NCI-H2227 (cell line): Measurements from ENCODE around the gene TMEM181.
"Not testable (repeated sequence)": the region's sequence is repeated elsewhere in the genome, so short reads cannot be mapped to it uniquely, and the experiment has no call there.

Experiments
- DNase-seq: peaks from one replicate; lab custom pipeline; 2025; ENCODE audit not compliant: unreplicated experiment; lab: John Stamatoyannopoulos, UW

TMEM181 gene

GRCh38 chr6:158559895-158560835 is at the start of gene TMEM181:
Gene TMEM181 (plus strand): TSS chr6:158560091. CDS start chr6:158560225, 134 bp downstream.
- peak; percentile 90 for DNase-seq

- no peak for DNase-seq
These were observed 47.1 kb upstream of the TMEM181 start for GRCh38 chr6:158512809-158513208.

- no peak for DNase-seq
These were observed 45.7 kb upstream of the TMEM181 start for GRCh38 chr6:158514176-158514575.

GRCh38 chr6:158514991-158515390 is 44.9 kb upstream of the TMEM181 start:
- DNase-seq: no peak

GRCh38 chr6:158516098-158516497 is 43.8 kb upstream of the TMEM181 start:
- no peak for DNase-seq

- no peak for DNase-seq
These were observed 42.9 kb upstream of the TMEM181 start for GRCh38 chr6:158517038-158517437.

GRCh38 chr6:158517581-158517980 is 42.3 kb upstream of the TMEM181 start:
- no peak for DNase-seq

- DNase-seq: peak; percentile 58
These were observed 41.4 kb upstream of the TMEM181 start for GRCh38 chr6:158518191-158519127.

GRCh38 chr6:158519300-158519699 is 40.6 kb upstream of the TMEM181 start:
- no peak for DNase-seq

- no peak for DNase-seq
These were observed 40.1 kb upstream of the TMEM181 start for GRCh38 chr6:158519761-158520160.

GRCh38 chr6:158520975-158521374 is 38.9 kb upstream of the TMEM181 start:
- DNase-seq: not testable (repeated sequence)

GRCh38 chr6:158521759-158522158 is 38.1 kb upstream of the TMEM181 start:
- DNase-seq: no peak

GRCh38 chr6:158522616-158523015 is 37.3 kb upstream of the TMEM181 start:
- no peak for DNase-seq

- DNase-seq: no peak
These were observed 35.6 kb upstream of the TMEM181 start for GRCh38 chr6:158524311-158524710.

GRCh38 chr6:158527858-158528257 is 32.0 kb upstream of the TMEM181 start:
- DNase-seq: not testable (repeated sequence)

GRCh38 chr6:158528826-158529225 is 31.1 kb upstream of the TMEM181 start:
- DNase-seq: no peak

GRCh38 chr6:158529629-158530028 is 30.3 kb upstream of the TMEM181 start:
- no peak for DNase-seq

- no peak for DNase-seq
These were observed 28.3 kb upstream of the TMEM181 start for GRCh38 chr6:158531566-158531965.

- DNase-seq: no peak
These were observed 27.9 kb upstream of the TMEM181 start for GRCh38 chr6:158531970-158532369.

- peak; percentile 71 for DNase-seq
These were observed 23.6 kb upstream of the TMEM181 start for GRCh38 chr6:158536084-158536890.
